Body of pancreas (tissue), 4 donors: Measurements from ENCODE around the gene NME7.

ENCODE experiments used
- CTCF ChIP-seq, 7 experiments: fragments of 450-650 bp in 4 of 7; fragments of 200-600 bp in 3 of 7; sonication (generic) in 3 of 7; IDR thresholded peaks; one replicate each; pipeline ENCODE4 v1.5.1; 2016 to 2019; ENCODE audit warnings: antibody characterized with exemption in 7 of 7
- POLR2A ChIP-seq, 3 donors: fragments of 450-650 bp; IDR thresholded peaks; one replicate each; pipeline ENCODE4 v1.6.1; 2016; ENCODE audit warnings: antibody characterized with exemption in 3 of 3, mild to moderate bottlenecking in 2 of 3

GRCh38 chr1:169149555-169150286, 217.9 kb downstream of the NME7 start:
- TF ChIP-seq POLR2A (IDR thresholded peaks at IDR 0.05) (no peak), CTCF (IDR thresholded peaks at IDR 0.05) (no peak)
